Kasumi-1 (cell line): ENCODE measurements around the gene CCDC120.
A peak's percentile ranks its signal among the peaks of the same experiment; 100 is the strongest.

Experiments used
- DNase-seq, 2 experiments: peaks; one replicate each; lab custom pipeline; 2025; lab: John Stamatoyannopoulos, UW

Gene CCDC120

DNA sequence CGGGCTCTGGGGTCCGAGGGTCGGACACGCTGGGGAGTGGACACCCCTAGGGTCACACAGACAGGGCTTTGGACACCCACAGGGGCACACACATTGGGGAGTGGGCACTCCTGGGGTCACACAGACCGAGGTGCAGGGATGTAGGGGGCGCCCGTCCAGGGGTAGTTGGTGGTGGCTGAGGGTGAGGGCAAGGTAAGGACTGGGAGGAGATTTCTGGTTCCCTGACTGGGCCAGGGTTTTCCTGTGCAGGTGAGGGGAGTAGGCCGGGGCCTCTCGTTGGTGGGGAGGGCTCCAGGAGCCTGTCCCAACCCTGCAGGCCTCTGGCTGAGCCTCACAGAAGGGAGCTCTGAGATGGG, 42.8 kb downstream of the CCDC120 start:
- DNase-seq, result peak in 1 of 2 experiments; percentile 22

DNA sequence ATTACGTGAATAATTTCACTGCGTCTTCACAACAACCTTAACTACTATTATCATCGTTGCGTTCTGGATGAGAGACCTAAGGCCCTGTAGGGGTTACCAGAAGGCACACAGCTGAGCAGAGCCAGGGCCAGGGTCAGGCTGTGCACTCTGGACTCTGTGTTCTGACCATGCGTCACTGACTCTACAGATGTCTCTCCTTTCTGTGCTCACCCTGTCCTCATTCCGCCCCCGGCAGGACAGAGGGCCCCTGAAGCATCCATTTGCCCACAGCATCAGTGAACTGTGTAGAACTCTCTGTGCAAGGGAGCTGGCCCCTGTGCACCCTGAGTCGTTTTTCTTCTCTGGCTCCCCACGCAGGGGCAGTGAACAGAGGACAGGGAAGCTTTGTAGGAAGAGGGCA, 43.4 kb downstream of the CCDC120 start:
- no peak for DNase-seq

DNA sequence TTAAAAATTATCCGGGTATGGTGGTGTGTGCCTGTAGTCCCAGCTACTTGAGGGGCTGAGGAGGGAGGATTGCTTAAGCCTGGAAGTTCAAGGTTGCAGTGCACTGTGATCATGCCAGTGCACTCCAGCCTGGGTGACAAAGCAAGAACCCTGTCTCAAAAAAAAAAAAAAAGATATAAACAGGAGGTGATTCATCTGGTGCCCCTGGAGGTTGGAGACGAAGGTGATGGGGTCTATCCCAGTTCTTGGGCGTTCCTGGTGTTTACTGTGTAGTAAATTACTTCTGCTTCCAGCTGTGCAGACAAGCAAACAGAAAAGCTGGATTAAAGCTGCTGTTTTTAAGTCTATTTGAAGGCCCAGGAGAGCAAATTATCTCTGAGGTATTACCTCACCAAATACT, 44.8 kb downstream of the CCDC120 start:
- no peak for DNase-seq

DNA sequence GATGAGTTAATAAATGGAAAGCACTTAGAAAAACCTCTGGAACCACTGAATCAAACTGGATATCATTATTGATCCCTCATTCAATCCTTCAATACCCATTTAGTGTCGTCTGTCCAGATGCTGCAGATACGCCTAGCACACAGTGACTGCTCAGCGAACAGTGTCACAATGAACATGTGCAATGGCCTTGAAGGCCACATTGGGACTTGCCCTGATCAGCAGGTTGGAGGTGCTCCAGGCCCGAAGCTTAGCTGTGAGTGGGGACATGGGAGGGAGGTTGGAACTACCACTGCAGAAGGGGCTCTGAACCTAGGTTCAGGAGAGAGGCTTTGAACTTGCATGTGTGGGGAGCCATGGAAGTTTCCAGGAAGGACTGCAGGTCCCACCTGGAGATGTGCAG, 47.5 kb downstream of the CCDC120 start:
- no peak for DNase-seq

DNA sequence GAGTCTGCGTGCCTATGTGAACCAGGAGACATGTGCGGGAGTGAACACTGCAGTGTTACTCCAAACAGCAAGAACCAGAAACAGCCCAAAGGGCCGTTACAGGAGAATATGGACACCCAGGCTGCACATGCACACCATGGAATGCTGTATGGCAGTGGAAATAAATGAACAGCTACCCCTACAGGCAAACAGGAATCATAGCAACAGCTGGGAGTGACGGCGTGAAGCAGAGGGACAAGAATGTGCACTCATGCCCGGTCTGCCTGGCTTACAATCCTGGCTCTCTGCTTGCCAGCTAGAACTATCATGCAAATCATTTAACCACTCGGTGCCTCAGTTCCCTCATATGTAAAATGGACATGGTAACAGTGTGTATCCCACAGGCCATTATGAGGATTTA, 48.1 kb downstream of the CCDC120 start:
- DNase-seq, result peak; percentile 28 to 49

DNA sequence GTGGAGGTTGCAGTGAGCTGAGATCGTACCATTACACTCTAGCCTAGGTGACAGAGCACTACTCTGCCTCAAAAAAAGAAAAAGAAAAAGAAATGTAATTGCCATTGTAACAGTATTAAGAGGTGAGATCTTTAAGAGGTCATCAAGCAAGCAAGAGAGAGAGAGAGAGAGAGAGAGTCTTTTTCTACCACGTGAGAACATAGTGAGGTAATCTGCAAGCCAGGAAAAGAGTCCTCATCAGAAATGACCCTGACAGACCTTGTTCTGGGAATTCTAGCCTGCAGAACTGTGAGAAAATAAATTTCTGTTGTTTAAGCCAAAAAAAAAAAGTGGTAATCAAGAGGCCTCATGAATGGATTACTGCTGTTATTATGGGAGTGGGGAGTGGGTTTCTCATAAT, 49.8 kb downstream of the CCDC120 start:
- DNase-seq, result no peak

DNA sequence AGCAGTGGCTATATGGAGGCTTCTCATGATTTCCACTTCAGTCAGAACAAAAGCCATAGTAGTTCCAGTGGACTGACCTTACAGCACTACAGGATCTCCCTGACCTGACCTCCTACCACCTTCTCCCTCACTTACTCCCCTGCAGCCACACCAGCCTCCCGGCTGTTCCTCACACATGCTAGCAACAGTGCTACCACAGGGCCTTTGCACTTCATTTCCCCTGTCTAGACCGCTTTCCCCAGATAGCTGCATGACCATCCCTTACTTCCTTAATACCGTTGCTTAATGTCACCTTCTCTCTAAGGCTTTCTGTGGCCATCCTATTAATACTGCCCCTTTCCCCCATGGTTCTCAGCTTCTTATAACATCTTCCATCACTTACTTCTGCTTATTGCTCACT, 51.6 kb downstream of the CCDC120 start:
- no peak for DNase-seq

DNA sequence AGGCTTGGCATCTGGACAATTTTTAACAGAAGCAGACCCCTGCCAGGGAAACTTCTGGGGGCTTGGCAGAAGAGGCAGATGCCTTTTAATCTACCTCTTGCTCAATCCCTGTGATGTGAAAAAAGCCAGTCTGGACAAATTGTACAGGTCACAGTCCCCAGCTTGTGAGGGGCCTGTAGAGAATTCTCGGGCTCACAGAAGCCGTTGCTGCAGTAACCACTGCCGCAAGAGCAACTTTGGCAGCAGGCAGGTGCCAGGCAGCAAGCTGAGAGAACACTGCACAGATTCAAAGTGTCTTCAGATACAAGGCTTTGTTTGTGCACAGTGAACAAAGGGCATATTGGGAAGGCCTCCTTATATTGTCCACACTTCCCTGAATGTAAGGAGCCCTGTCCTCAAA, 53.0 kb downstream of the CCDC120 start:
- DNase-seq, result no peak

DNA sequence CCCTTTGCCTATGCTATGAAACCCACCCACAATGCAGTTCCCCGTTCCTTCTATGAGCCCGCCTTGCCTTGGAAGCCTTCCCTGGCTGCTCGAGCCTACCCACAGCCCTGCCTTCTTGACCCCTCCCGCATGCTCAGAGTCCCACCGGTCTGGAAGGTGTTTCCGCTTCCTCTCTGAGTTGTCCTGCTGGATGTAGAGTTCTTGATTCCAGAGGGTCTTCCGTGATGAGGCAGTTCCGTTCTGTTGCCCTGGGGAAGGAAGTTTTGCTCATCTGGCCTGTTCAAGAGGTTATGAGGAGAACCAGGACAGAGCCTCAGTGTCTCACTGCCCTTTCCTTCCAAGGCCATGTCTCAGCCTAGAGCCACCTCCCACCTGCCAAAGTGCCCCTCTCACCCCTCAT, 57.3 kb downstream of the CCDC120 start:
- no peak for DNase-seq

DNA sequence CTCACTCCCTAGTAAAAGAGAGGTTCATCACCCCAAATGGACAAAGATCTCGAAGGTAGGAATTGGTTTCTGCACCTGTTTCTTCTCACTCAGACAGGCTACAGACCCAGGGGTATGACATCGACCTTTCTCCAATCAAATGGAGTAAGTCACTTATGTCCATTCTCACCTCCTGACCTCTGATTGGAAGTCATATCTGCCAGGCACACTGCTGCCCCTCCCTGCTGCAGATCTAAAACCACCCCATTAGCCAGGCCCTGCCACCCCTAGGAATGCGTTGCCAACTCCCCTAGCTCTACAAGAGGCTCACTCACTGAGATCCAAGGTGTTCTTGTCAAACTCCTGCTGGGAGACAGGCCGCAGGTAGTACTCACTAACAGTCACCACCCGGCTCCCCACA, 57.9 kb downstream of the CCDC120 start:
- DNase-seq, result no peak

DNA sequence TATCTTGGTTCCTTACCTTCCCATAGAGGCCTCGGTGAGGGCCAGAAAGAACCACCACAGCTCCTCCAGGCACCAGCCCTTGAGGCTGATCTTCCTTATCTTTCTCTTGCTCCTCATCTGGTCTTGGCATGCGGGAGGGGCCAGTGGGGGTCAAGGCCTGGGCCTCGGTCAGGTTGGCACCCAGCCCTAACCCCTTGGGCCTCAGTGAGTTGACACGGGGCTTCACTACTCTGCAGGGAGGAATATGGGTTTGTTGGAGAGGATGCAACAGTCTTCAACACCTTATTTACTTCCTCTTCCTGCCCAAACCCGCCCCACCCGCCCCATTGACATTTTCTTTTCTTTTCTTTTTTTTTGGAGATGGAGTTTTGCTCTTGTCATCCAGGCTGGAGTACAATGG, 58.8 kb downstream of the CCDC120 start:
- DNase-seq, result no peak
